Erythroblast (primary cell): ENCODE measurements around the gene TUBA1C.
"Not testable (repeated sequence)": the region's sequence is repeated elsewhere in the genome, so short reads cannot be mapped to it uniquely, and the experiment has no call there.

Experiments
- DNase-seq, 2 experiments: peaks; one replicate each; lab custom pipeline; 2025; lab: John Stamatoyannopoulos, UW
- GATA1 ChIP-seq: IDR thresholded peaks from 2 replicates; pipeline ENCODE4 v1.6.1; 2011; ENCODE audit warnings: low read depth, mild to moderate bottlenecking, control low read depth, low read length, moderate library complexity
- POLR2A ChIP-seq: IDR thresholded peaks from 2 replicates; pipeline ENCODE4 v1.6.1; 2011; ENCODE audit warnings: mild to moderate bottlenecking, low read length

The TUBA1C gene

GRCh38 chr12:49260571-49261363 lies 4.1 kb upstream of the TUBA1C start:
- TF ChIP-seq POLR2A, result no peak
- TF ChIP-seq GATA1, result no peak
- DNase-seq, result no peak

- TF ChIP-seq POLR2A, result no peak
- TF ChIP-seq GATA1, result no peak
- DNase-seq, result no peak
Measured at GRCh38 chr12:49261721-49262120, 3.2 kb upstream of the TUBA1C start.

GRCh38 chr12:49263400-49263763 lies 1.5 kb upstream of the TUBA1C start:
- no peak for DNase-seq
- TF ChIP-seq GATA1, result no peak
- TF ChIP-seq POLR2A, result no peak

DNA sequence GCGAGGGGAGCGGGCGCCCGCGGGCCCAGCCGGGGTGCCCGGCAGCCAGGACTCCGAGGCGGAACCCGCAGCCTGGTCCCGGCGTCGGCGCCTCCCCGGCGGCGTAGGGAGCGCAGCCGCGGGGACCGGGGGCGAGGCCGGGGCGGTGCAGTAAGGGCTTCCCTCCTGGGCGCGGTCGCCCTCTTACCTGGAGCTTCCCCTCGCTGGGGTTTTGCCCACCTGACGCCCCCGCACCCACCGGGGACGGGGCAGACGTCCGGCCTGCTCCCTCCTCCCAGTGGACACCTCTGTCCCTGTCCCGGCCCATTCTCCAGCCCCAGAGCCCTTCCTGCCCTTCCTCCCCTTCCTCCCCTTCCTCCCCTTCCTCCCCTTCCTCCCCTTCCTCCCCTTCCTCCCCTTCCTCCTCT lies 413 bp upstream of the TUBA1C start:
- TF ChIP-seq POLR2A, result no peak
- TF ChIP-seq GATA1, result no peak
- DNase-seq, result peak; percentile 76 to 80

DNA sequence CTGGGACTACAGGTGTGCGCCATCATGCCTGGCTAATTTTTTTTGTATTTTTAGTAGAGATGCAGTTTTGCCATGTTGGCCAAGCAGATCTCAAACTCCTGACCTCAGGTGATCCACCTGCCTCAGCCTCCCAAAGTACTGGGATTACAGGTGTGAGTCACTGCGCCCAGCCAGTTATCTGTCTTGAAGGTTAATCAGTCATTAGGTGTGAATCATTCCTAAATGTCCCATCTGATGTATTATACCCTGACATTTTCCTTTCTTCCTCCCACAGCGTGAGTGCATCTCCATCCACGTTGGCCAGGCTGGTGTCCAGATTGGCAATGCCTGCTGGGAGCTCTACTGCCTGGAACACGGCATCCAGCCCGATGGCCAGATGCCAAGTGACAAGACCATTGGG lies 4.3 kb downstream of the TUBA1C start:
- not testable (repeated sequence) for DNase-seq

DNA sequence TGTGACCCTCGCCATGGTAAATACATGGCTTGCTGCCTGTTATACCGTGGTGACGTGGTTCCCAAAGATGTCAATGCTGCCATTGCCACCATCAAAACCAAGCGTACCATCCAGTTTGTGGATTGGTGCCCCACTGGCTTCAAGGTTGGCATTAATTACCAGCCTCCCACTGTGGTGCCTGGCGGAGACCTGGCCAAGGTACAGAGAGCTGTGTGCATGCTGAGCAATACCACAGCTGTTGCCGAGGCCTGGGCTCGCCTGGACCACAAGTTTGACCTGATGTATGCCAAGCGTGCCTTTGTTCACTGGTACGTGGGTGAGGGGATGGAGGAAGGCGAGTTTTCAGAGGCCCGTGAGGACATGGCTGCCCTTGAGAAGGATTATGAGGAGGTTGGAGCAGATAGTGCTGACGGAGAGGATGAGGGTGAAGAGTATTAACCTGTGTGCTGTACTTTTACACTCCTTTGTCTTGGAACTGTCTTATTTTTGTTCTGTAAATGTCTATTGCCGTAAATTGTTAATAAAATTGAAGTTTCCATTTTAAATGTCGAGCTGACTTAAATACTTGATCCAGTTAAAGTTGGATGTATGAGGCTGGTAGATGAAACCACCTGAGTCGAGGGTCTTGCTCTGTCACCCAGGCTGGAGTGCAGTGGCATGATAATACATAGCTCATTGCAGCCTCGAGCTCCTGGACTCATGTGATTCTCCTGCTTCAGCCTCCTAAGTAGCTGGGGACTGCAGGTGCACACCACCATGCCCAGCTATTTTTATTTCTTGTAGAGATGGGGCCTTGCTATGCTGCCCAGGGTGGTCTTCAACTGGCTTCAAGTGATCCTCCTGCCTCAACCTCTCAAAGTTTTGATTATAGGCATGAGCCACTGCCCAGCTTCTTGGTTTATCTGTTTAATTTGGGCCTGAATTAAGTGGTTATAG lies 8.2 kb downstream of the TUBA1C start:
- no peak for DNase-seq

GRCh38 chr12:49273726-49274395 lies 9.0 kb downstream of the TUBA1C start:
- TF ChIP-seq GATA1 (no peak), POLR2A (no peak)
- no peak for DNase-seq

More for the DNA sequence above, 8.2 kb downstream of the TUBA1C start:
- TF ChIP-seq POLR2A, result no peak
- no peak for TF ChIP-seq GATA1

GRCh38 chr12:49274396-49275069 lies 9.7 kb downstream of the TUBA1C start:
- no peak for DNase-seq
- TF ChIP-seq GATA1 (no peak), POLR2A (peak; percentile 30)

DNA sequence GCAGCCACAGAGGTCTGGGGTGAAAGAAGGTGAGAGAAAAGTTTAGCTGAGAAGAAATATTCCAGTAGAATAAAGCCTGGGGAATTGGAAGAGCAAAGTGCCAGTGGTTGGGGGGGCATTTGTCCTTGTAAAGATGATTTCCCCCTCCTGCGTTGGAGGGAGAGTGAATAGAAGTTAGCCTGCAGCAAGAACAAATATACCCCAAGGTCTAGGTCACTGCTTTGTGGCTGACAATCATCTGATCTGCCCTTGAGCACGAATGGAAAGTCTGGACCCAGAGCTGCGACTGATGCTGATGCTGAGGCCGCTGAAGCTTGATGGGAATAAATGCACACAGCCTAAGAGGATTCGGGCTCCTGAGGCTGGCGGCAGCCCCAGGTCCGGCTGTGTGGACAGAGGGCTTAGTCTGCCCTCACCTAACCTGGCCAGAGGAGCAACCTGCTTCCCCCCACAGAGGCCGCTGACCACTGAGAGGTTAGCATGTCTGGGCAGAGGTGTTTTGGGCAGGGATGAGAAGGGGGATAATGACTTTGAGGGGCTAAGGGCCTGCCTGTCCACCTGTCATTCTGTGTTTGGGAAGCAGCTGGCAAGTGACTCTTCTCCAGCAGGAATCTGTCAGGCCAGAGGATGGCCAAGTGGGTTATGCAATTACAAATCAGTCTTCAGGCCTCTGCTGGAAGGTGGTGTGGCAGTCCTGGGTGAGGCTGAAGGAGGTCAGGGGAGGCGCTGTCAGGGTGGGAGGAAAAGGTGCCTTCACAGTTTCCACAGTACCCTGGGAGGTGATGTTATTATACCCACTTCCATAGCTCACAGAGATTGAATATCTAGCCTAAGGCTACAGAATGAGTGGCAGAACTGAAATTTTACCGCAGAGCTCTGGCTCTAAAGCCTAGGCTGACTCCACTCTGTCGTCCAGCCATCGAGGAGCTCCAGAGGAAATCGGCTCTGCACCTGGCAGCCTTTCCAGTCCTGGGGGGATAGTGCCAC lies 11.7 kb downstream of the TUBA1C start:
- no peak for TF ChIP-seq POLR2A
- no peak for TF ChIP-seq GATA1
- DNase-seq, result no peak

GRCh38 chr12:49277466-49277865 lies 12.6 kb downstream of the TUBA1C start:
- DNase-seq, result no peak
- no peak for TF ChIP-seq POLR2A

- DNase-seq, result no peak
- TF ChIP-seq POLR2A (no peak), GATA1 (no peak)
Measured at GRCh38 chr12:49279706-49280159, 14.9 kb downstream of the TUBA1C start.

DNA sequence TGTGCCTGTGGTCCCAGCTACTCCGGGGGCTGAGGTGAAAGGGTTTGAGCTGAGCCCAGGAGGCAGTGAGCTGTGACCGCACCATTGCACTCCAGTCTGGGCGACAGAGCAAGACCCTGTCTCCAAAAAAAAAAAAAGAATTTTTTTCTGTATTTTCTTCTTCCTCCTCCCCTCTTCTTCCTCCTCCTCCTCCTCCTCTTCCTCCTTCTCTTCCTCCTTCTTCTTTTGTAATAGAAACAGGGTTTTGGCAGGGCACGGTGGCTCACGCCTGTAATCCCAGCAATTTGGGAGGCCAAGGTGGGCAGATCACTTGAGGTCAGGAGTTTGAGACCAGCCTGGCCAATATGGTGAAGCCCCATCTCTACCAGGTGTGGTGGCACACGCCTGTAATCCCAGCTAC lies 15.7 kb downstream of the TUBA1C start:
- DNase-seq, result not testable (repeated sequence)
